ENCODE measurements around the gene IL1R1.

The IL1R1 gene

GRCh38 chr2:102176172-102176571, 33.6 kb downstream of the IL1R1 start:
- no peak for DNase-seq (ENCODE audit: low read depth)

- no peak for DNase-seq (ENCODE audit: low read depth)
These were observed 35.4 kb downstream of the IL1R1 start for GRCh38 chr2:102177814-102178478.

DNA sequence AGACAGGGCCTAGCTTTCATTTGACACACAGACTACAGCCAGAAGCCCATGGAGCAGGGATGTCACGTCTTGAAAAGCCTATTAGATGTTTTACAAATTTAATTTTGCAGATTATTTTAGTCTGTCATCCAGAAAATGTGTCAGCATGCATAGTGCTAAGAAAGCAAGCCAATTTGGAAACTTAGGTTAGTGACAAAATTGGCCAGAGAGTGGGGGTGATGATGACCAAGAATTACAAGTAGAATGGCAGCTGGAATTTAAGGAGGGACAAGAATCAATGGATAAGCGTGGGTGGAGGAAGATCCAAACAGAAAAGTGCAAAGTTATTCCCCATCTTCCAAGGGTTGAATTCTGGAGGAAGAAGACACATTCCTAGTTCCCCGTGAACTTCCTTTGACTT, 36.5 kb downstream of the IL1R1 start:
- DNase-seq (ENCODE audit: low read depth), result no peak

- DNase-seq (ENCODE audit: low read depth), result no peak
These were observed 37.5 kb downstream of the IL1R1 start for GRCh38 chr2:102179788-102180686.

DNA sequence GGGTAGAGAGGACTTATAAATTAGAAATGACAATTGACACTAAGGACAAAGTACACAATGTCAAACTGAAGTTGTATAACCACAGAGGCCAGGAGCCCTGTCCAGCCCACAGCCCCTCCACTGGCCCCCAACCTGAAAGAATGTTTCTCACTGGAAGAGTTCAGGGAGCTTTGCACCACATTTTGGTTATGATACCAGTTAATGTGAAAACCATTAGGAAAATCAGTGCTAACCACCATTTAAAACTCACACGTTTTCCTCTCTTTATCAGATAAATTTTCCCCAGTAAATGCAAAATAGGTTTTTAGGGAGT, 38.1 kb downstream of the IL1R1 start:
- no peak for DNase-seq (ENCODE audit: low read depth)

DNA sequence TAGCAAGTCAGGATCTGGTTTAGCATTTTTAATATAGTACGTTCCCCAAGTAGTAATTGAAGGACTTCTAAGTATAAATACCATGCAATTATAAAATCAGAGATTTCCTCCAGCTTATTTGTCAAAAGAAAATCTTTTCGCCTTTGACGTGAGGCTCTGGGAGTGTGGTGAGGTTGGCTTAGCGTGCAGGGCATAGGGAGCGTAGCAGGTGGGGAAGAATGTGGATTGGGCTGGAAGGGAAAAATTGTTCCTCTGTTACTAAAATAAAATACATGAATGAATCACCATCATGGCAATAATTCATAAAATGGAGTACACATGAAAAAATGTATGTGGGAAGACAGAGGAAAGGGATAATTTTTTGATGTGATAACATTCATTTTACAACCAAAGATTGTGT, 38.8 kb downstream of the IL1R1 start:
- no peak for DNase-seq (ENCODE audit: low read depth)

GRCh38 chr2:102181919-102182635, 39.5 kb downstream of the IL1R1 start:
- DNase-seq (ENCODE audit: low read depth), result no peak

- DNase-seq (ENCODE audit: low read depth), result no peak
These were observed 41.5 kb downstream of the IL1R1 start for GRCh38 chr2:102184018-102184417.

GRCh38 chr2:102184568-102184967, 42.0 kb downstream of the IL1R1 start:
- DNase-seq (ENCODE audit: low read depth), result no peak

DNA sequence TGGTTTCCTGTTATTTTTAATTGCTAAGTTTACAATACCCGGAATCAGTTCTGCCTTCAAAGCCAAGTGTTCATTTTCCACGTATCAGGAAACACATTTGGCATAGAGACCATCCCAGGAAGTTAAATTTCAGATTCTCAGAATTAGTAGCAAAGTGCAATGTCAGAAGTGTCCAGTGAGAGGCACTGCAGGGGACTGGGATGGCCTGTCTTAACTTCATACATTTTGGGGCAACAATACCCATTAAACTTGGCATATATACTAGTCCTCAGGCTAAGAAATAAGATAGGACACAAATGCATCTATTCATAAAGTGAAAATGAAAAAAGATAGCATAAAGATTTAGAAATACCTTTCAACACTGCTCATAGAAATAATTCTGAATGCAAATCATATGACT, 42.8 kb downstream of the IL1R1 start:
- DNase-seq (ENCODE audit: low read depth), result peak; percentile 19

DNA sequence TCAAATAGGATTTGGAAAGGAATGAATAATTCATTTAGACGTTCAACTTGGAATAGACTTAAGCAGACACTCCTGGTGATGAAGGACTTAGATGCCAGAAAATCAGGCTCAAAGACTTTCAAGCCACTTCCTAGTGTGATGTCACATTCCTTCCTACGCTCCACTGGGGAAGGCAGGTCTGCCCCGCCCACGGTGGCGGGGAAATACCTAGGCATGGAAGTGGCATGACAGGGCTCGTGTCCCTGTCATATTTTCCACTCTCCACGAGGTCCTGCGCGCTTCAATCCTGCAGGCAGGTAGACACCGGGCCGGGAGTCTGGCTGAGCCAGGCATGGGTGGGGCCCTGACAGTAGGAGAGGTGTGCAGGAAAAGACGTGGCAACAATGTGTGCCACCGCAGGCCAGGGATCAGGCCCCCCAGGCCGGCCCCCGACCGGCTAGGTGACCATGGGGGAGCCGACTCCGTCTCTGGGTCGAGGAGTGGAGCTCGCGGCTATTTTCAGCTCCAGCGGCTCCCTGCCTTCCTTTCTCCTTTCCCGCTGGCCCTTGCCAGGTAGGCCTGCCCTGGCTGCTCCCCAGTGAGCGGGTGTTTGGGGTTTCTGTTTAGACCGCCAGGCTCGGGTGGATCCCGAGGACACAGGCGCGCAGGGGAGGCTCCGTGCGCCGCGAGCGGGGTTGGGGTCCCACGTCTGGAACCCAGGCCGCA, 44.4 kb downstream of the IL1R1 start, which contains the start of gene IL1RL2:
Gene IL1RL2, plus strand, starts transcription at position 233 of the 705 bp plus-strand sequence. CDS start 845 bp downstream, outside the sequence.
- no peak for DNase-seq (ENCODE audit: low read depth)

GRCh38 chr2:102187496-102188150, 45.1 kb downstream of the IL1R1 start:
- peak; percentile 15 for DNase-seq (ENCODE audit: low read depth)

GRCh38 chr2:102190430-102191107, 48.0 kb downstream of the IL1R1 start:
- DNase-seq (ENCODE audit: low read depth), result no peak

DNA sequence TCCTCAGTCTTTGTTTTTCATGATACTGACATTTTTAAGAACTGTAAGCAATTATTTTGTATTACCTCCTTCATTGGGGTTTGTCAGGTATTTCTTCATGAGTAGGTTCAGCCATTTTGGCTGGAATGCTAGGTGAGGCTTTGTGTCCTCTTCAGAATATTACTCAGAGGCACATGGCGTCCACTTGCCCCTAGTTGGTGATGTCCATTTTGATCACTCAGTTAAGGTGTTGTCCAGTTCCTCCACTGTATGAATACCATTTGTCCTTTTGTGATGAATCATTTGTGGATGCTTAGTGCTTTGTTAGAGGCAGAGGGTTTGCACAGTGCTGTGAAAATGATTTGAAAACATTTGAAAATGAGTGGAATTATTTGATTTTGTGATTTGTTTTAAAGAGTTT, 49.0 kb downstream of the IL1R1 start:
- DNase-seq (ENCODE audit: low read depth), result no peak

DNA sequence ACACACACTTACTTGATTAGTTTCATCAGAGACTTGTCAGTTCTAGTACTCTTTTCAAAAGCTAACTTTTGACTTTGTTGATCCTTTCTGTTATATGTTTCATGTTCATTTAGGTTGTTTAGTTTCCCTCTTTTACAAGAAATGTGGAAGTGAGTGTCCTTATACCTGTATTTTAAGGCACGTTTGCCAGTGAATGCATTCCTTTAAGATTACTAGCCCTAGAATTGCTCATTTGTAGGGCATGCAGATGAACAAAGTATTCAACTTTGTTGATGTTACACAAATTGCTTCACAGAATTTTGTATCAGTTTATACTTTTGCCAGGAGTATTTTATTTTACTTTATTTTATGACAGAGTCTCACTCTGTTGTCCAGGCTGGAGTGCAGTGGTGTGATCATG, 50.5 kb downstream of the IL1R1 start:
- peak; percentile 62 for DNase-seq (ENCODE audit: low read depth)

DNA sequence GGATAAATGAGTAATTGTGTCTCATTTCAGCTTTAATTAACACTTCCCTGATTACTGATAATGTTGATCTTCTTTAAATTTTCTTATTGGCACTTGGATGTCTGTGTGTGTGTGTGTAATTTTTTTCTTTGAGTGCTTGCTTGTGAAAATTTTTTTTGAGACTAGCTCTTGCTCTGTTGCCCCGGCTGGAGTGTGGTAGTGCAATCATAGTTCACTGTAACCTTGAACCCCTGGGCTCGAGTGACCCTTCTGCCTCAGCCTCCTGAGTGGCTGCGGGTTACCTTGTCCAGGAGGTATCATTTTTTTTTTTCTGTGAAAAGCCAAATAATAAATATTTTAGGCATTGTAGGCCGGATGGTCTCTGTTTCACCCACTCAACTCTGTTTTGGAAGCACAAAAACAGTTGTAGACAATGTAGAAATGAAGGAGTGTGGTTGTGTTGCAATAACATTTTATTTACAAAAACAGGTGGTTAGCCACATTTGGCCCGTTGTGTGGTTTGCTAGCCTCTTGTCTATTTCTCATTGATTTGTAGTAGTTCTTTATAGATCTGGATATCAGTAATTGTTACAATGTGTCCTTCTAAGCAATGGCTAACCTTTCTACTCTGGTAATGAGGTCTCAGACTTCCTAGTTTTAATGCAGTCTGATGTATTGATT, 52.2 kb downstream of the IL1R1 start:
- no peak for DNase-seq (ENCODE audit: low read depth)

DNA sequence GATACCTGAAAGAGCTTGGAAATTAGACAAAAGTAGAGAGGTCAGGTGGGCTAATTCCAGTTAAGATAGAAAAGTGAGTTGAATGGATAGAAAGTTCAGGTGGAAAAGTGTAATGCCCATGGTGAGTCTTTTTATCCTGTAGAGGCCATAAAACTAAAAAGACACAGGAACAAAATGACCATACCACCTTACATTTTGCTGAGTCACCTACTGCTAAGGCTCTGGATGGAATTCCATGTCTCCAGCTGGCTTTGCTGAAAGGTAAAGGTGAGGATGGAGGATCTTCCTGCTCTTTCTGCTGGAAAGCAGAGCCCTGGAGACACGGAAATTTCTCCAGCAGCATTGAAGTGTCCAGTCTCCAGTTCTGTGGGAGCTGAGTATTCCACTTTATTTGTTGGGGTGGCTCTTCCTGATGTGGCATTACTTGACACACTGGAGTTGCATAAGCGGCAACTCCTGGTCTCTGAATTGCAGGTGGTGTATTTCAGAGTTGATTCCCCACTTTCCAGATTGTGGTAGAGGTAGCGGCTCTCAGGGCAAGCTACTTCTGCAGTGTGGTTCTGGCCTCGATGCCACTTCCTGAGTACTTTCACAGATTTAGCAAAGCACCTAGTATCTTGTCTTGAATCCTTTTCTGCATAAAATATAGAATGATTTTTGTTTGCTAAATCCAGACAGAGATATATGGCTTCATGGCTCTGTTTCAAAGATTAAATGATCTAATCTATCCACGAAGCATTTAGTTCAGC, 55.0 kb downstream of the IL1R1 start:
- no peak for DNase-seq (ENCODE audit: low read depth)

- DNase-seq (ENCODE audit: low read depth), result no peak
These were observed 58.0 kb downstream of the IL1R1 start for GRCh38 chr2:102200539-102200938.

DNA sequence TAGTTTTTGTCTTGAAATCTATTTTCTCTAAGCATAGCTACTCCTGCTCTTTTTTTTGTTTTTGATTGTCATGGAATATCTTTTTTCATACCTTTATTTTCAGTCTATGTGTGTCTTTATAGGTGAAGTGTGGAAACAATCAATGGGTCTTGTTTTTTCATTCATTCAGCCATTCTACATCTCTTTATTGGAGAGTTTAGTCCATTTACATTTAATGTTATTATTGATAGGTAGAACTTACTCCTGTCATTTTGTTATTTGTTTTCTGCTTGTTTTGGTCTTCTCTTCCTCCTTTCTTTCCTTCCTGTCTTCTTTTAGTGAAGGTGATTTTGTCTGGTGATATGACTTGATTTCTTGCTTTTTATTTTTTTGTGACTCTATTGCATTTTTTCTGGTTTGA, 62.1 kb downstream of the IL1R1 start:
- DNase-seq (ENCODE audit: low read depth), result no peak

Measured in ELR (cell line).